Endothelial cell (in vitro differentiated cells): Measurements from ENCODE around the gene KIF2A. TPM values are rescaled to one million over a fixed set of nuclear protein-coding genes. Genes with fewer than 3 reads are reported as not detected.

Experiments used
- DNase-seq: peaks from one replicate; pipeline ENCODE4 v3.0.0; 2021; ENCODE audit warnings: low spot score
- H3K27ac Mint-ChIP-seq: one replicate; pipeline ENCODE4 v1.8.0; 2021; ENCODE audit warnings: mixed read lengths, inconsistent platforms; ENCODE audit not compliant: unreplicated experiment
- H3K27me3 Mint-ChIP-seq: one replicate; pipeline ENCODE4 v1.8.0; 2021; ENCODE audit warnings: mild to moderate bottlenecking, moderate library complexity, mixed read lengths, inconsistent platforms; ENCODE audit not compliant: unreplicated experiment
- H3K36me3 Mint-ChIP-seq: one replicate; pipeline ENCODE4 v1.8.0; 2021; ENCODE audit warnings: mild to moderate bottlenecking, low read depth, mixed read lengths, inconsistent platforms; ENCODE audit not compliant: unreplicated experiment
- H3K4me1 Mint-ChIP-seq: one replicate; pipeline ENCODE4 v1.8.0; 2021; ENCODE audit warnings: mild to moderate bottlenecking, mixed read lengths, inconsistent platforms; ENCODE audit not compliant: unreplicated experiment
- H3K4me3 Mint-ChIP-seq: one replicate; pipeline ENCODE4 v1.8.0; 2021; ENCODE audit warnings: mild to moderate bottlenecking, mixed read lengths, inconsistent platforms; ENCODE audit not compliant: unreplicated experiment
- H3K9me3 Mint-ChIP-seq: one replicate; pipeline ENCODE4 v1.8.0; 2021; ENCODE audit warnings: mixed read lengths, inconsistent platforms; ENCODE audit not compliant: unreplicated experiment
- CTCF ChIP-seq: fragments of 200-600 bp; sonication (generic); IDR thresholded peaks from one replicate; pipeline ENCODE4 v1.5.0; 2021; ENCODE audit warnings: antibody characterized with exemption; ENCODE audit not compliant: unreplicated experiment
- total RNA-seq: library from RNA; stranded (reverse); fragmentation: NEBNext Ultra II Directional; extraction: Animal tissue kit (Norgen Biotek cat#: 25700); gene quantifications from one replicate; pipeline ENCODE4 v1.2.1, GENCODE V29; 2021; ENCODE audit not compliant: unreplicated experiment

The KIF2A gene
- total RNA-seq, 1 donor from 2014 or later = 56.8 TPM

GRCh38 chr5:62308439-62308838, 2.4 kb downstream of the KIF2A start:
- peak overlapping the region; percentile 96 for H3K4me3 Mint-ChIP-seq
- peaks cover 9% of the 10 kb centered on the region for H3K27me3 Mint-ChIP-seq
- no peak for TF ChIP-seq CTCF
- peaks cover 21% of the 10 kb centered on the region for H3K4me1 Mint-ChIP-seq
- peaks cover 4% of the 10 kb centered on the region for H3K36me3 Mint-ChIP-seq
- no peak for DNase-seq
- no peak overlapping the region for H3K27ac Mint-ChIP-seq
- H3K9me3 Mint-ChIP-seq = no peaks in the 10 kb centered on the region

DNA sequence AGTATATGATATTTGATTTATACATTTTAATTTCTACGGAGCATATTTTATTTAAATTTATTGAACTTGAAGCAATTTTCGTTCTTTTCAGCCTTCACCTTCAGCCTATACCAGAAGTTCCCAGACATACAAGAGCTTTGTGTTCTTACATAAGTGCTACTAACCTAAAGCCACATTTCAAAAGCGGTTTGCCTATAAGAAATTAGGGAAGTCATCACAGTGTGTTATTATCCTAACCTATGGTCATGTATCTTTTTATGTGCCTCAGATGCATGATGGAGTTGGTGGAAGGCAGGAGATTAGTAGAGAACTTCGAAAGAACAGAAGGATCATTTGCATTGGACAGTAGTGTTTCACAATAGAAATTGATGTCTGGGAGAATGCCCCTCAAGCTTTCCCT, 3.1 kb downstream of the KIF2A start:
- no peak overlapping the region for H3K4me3 Mint-ChIP-seq
- H3K9me3 Mint-ChIP-seq = no peaks in the 10 kb centered on the region
- peaks cover 4% of the 10 kb centered on the region for H3K36me3 Mint-ChIP-seq
- peaks cover 9% of the 10 kb centered on the region for H3K27me3 Mint-ChIP-seq
- H3K27ac Mint-ChIP-seq = no peak overlapping the region
- DNase-seq = no peak
- H3K4me1 Mint-ChIP-seq = peaks cover 21% of the 10 kb centered on the region
- TF ChIP-seq CTCF = no peak

GRCh38 chr5:62310426-62311143, 4.6 kb downstream of the KIF2A start:
- Mint-ChIP-seq H3K27me3 (peaks cover 7% of the 10 kb centered on the region), H3K27ac (no peak overlapping the region), H3K4me3 (no peak overlapping the region), H3K9me3 (no peaks in the 10 kb centered on the region), H3K4me1 (peaks cover 15% of the 10 kb centered on the region), H3K36me3 (peaks cover 4% of the 10 kb centered on the region)
- no peak for TF ChIP-seq CTCF
- no peak for DNase-seq

GRCh38 chr5:62312036-62312435, 6.0 kb downstream of the KIF2A start:
- Mint-ChIP-seq H3K36me3 (peaks cover 3% of the 10 kb centered on the region), H3K4me1 (peaks cover 15% of the 10 kb centered on the region), H3K27me3 (peaks cover 9% of the 10 kb centered on the region), H3K27ac (no peak overlapping the region), H3K4me3 (no peak overlapping the region), H3K9me3 (no peaks in the 10 kb centered on the region)
- no peak for TF ChIP-seq CTCF
- no peak for DNase-seq

DNA sequence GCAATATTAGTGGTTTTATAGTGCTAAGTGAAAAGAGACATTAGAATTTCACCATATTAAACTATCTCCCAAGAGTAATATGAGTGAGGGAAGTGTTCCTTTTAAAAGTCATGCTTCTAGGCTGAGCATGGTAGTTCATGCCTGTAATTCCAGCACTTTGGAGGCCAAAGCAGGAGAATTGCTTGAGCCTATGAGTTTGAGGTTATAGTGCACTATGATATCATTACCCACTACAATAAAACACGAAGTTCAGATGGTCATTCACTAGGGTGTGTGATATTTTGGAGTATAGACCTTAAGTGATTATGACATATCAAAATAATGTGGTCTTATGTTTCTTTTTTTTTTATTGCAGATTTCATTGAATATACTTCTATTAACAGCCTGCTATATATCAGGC, 6.7 kb downstream of the KIF2A start:
- no peak for DNase-seq
- Mint-ChIP-seq H3K4me1 (peaks cover 11% of the 10 kb centered on the region), H3K9me3 (no peaks in the 10 kb centered on the region), H3K4me3 (no peak overlapping the region), H3K27ac (no peak overlapping the region), H3K27me3 (peaks cover 6% of the 10 kb centered on the region), H3K36me3 (no peaks in the 10 kb centered on the region)
- TF ChIP-seq CTCF = no peak
